22Rv1 (cell line): Measurements from ENCODE around the gene TROAP.
"Not testable (repeated sequence)": the region's sequence is repeated elsewhere in the genome, so short reads cannot be mapped to it uniquely, and the experiment has no call there.

Source experiments
- H3K27ac ChIP-seq: fragments of 450-650 bp; 2 replicates; pipeline ENCODE4 v1.5.1; 2017
- ZFX ChIP-seq: fragments of 450-650 bp; IDR thresholded peaks from 2 replicates; pipeline ENCODE4 v1.6.1; 2017; ENCODE audit warnings: antibody characterized with exemption, borderline replicate concordance
- TF ChIP-seq, protein P1 (sequence below): fragments of 450-650 bp; IDR thresholded peaks from 2 replicates; pipeline ENCODE4 v1.5.1; 2017; ENCODE audit warnings: mild to moderate bottlenecking

The TROAP gene

GRCh38 chr12:49331380-49332222 lies 8.5 kb downstream of the TROAP start:
- peak overlapping the region; percentile 70 for H3K27ac ChIP-seq
- TF ChIP-seq ZFX = no peak
- TF ChIP-seq, protein P1, sequence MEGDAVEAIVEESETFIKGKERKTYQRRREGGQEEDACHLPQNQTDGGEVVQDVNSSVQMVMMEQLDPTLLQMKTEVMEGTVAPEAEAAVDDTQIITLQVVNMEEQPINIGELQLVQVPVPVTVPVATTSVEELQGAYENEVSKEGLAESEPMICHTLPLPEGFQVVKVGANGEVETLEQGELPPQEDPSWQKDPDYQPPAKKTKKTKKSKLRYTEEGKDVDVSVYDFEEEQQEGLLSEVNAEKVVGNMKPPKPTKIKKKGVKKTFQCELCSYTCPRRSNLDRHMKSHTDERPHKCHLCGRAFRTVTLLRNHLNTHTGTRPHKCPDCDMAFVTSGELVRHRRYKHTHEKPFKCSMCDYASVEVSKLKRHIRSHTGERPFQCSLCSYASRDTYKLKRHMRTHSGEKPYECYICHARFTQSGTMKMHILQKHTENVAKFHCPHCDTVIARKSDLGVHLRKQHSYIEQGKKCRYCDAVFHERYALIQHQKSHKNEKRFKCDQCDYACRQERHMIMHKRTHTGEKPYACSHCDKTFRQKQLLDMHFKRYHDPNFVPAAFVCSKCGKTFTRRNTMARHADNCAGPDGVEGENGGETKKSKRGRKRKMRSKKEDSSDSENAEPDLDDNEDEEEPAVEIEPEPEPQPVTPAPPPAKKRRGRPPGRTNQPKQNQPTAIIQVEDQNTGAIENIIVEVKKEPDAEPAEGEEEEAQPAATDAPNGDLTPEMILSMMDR = peak; percentile 99

GRCh38 chr12:49332441-49332861 lies 9.4 kb downstream of the TROAP start:
- TF ChIP-seq, protein P1 = no peak
- no peak for TF ChIP-seq ZFX
- peak overlapping the region; percentile 70 for H3K27ac ChIP-seq

DNA sequence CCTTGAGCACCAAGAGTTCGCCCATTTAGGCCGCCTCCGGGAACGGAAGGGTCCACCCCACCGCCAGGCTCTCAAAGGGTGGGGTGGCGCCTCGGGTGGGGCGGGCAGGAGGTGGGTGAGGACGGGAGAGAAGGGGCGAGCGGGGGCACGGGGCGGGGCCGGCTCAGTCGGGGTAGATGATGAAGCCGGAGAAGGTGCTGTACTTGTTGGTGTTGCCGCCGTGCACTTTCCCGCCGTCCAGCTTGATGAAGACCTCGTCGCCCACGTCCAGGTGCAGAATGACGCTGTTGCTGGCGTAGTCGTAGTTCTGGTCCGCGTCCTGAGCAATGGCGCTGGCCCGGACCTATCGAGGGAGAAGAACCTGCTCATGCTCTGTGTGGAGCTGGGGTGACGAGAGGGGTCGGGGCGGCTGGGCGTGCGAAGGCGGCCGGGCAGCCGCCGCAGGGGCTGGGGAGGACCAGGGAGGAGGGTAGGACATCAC lies 9.9 kb downstream of the TROAP start:
- H3K27ac ChIP-seq = peak overlapping the region; percentile 70; the same call in 1 of the 2 replicates
- TF ChIP-seq, protein P1 = no peak
- no peak for TF ChIP-seq ZFX

GRCh38 chr12:49333778-49334177 lies 10.7 kb downstream of the TROAP start:
- H3K27ac ChIP-seq = not testable (repeated sequence)

DNA sequence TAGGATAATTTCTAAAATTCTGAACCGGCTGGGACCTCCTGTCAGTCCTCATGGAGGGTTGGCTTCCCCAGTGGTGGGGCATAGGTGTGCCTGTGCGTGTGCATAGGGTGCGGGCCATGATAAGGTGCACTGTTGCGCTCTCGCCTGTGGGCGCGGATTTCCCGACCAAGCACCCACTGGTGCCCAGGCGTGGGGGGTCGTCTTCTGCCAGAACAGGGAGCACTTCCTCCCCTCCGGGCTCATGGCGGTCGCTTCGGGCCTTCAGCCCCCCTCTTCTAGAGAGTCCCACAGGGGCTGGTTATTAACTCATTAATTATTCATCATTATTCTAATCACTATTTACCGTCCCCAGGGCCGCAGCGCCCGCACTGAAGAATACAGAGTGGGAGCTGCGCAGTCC lies 11.2 kb downstream of the TROAP start:
- TF ChIP-seq, protein P1 = no peak
- no peak for TF ChIP-seq ZFX
- no peak overlapping the region for H3K27ac ChIP-seq

DNA sequence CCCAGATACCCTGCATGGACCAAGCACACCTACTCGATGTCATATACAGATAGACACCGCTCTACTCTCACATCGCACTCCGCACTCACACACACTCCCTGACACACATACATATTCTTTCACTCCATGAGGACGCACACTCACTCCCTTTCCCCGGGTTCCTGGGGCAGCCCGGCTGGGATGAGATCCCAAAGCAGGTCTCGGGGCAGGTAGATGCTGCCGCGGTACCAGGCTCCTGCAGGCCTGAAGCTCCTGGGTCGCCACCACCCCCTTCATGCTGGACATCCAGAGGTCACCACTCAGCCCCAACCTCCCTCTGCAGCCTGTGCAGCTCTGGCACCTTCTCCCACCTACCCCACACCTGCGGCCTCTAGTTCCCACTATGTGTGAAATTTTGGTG lies 11.6 kb downstream of the TROAP start:
- no peak overlapping the region for H3K27ac ChIP-seq
- no peak for TF ChIP-seq ZFX
- TF ChIP-seq, protein P1 = no peak

DNA sequence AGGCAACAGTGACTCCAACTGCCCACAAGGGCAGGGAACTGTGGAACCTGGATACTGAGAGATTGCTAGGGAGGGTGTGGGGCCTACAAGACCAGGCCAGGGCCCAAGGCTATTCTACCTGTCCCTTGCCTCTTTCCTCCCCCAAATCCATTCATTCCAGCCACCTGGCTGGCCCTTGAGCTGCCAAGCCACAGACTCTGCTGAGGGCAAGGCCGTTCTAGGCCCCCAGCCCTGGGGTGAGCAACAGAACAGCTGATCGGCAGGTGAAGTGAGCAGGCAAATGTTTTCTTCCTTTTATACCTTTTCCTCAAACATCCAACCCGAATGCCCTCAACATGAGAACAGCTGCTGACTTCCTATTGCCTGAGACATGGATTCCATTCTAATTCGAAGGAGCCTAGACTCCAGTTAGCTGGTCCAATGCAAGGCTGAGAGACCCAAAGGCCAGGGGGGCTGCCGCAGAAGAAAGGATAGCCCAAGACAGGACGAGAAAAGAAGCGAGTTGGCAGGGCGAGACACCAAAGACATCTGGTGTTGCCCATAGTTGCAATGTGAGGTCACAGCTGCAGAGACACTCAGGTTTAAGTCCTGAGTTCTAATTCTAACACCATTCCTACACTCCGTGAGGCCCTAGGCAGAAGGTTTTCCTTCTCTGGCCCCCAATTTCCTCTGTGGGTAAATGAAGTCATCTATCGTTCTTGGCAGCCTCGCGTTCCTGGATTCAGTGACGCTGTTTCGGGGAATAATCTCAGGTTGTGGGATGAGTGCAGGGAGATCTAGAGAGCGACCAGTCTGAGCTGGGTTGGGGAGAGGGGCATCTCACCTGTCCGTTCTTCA lies 12.3 kb downstream of the TROAP start:
- no peak overlapping the region for H3K27ac ChIP-seq
- TF ChIP-seq, protein P1 = no peak
- TF ChIP-seq ZFX = no peak
